ENCODE data around the gene UMAD1.

Gene UMAD1

GRCh38 chr7:7920481-7920880 lies 279.9 kb downstream of the UMAD1 start:
- Histone ChIP-seq H3K27me3 (ENCODE audit: insufficient read depth, low read length) (no peaks in the 10 kb centered on the region), H4K12ac (ENCODE audit: low read depth, low read length) (no peak overlapping the region), H4K91ac (ENCODE audit: low read depth, low read length) (no peak overlapping the region), H2AFZ (ENCODE audit: insufficient read depth, low read length, poor library complexity) (no peak overlapping the region), H4K8ac (ENCODE audit: low read depth, low read length) (no peak overlapping the region), H2BK12ac (ENCODE audit: low read length) (no peak overlapping the region), H3K79me1 (ENCODE audit: low read length) (no peaks in the 10 kb centered on the region), H3K18ac (ENCODE audit: low read length) (no peak overlapping the region), H3K4me2 (ENCODE audit: low read length) (no peak overlapping the region), H3K79me2 (ENCODE audit: control insufficient read depth, insufficient read depth, low read length, poor library complexity) (no peaks in the 10 kb centered on the region), H2BK120ac (ENCODE audit: insufficient read depth, low read length, poor library complexity) (no peak overlapping the region), H3K9ac (ENCODE audit: low read length) (no peak overlapping the region), H3K4me3 (ENCODE audit: low read depth, low read length) (no peak overlapping the region), H3K9me3 (ENCODE audit: insufficient read depth, low read depth, low read length) (no peaks in the 10 kb centered on the region), H2AK5ac (ENCODE audit: low read length) (no peak overlapping the region), H3K14ac (ENCODE audit: low read length) (no peak overlapping the region), H3K4me1 (ENCODE audit: control insufficient read depth in 1 of 2, insufficient read depth in 2 of 2, low read length in 2 of 2) (no peaks in the 10 kb centered on the region), H3K23ac (ENCODE audit: low read length) (no peak overlapping the region), H3K27ac (ENCODE audit: low read depth, low read length) (no peak overlapping the region), H2BK5ac (ENCODE audit: low read depth, low read length, poor library complexity) (no peak overlapping the region), H3K4ac (ENCODE audit: low read depth, low read length) (no peak overlapping the region), H3K36me3 (ENCODE audit: control insufficient read depth in 1 of 2, insufficient read depth in 2 of 2, low read length in 2 of 2) (no peaks in the 10 kb centered on the region)
- DNase-seq, result no peak
- no CpG with 5 or more reads among the region's 3 CpGs for WGBS (ENCODE audit: extremely low coverage, insufficient coverage, insufficient read length)

- Histone ChIP-seq H2BK120ac (ENCODE audit: insufficient read depth, low read length, poor library complexity) (no peak overlapping the region), H4K8ac (ENCODE audit: low read depth, low read length) (no peak overlapping the region), H3K79me2 (ENCODE audit: control insufficient read depth, insufficient read depth, low read length, poor library complexity) (no peaks in the 10 kb centered on the region), H3K4ac (ENCODE audit: low read depth, low read length) (no peak overlapping the region), H4K91ac (ENCODE audit: low read depth, low read length) (no peak overlapping the region), H3K36me3 (ENCODE audit: control insufficient read depth in 1 of 2, insufficient read depth in 2 of 2, low read length in 2 of 2) (no peaks in the 10 kb centered on the region), H2BK5ac (ENCODE audit: low read depth, low read length, poor library complexity) (no peak overlapping the region), H3K4me2 (ENCODE audit: low read length) (no peak overlapping the region), H3K4me3 (ENCODE audit: low read depth, low read length) (no peak overlapping the region), H3K18ac (ENCODE audit: low read length) (no peak overlapping the region), H3K14ac (ENCODE audit: low read length) (no peak overlapping the region), H3K27me3 (ENCODE audit: insufficient read depth, low read length) (no peaks in the 10 kb centered on the region), H3K9ac (ENCODE audit: low read length) (no peak overlapping the region), H4K12ac (ENCODE audit: low read depth, low read length) (no peak overlapping the region), H3K79me1 (ENCODE audit: low read length) (no peaks in the 10 kb centered on the region), H2AFZ (ENCODE audit: insufficient read depth, low read length, poor library complexity) (no peak overlapping the region), H3K23ac (ENCODE audit: low read length) (no peak overlapping the region), H3K4me1 (ENCODE audit: control insufficient read depth in 1 of 2, insufficient read depth in 2 of 2, low read length in 2 of 2) (no peaks in the 10 kb centered on the region), H3K27ac (ENCODE audit: low read depth, low read length) (no peak overlapping the region), H3K9me3 (ENCODE audit: insufficient read depth, low read depth, low read length) (no peaks in the 10 kb centered on the region), H2AK5ac (ENCODE audit: low read length) (no peak overlapping the region), H2BK12ac (ENCODE audit: low read length) (no peak overlapping the region)
- DNase-seq, result no peak
These were observed 281.3 kb downstream of the UMAD1 start for GRCh38 chr7:7921830-7922229.

- no CpG with 5 or more reads among the region's 7 CpGs for WGBS (ENCODE audit: extremely low coverage, insufficient coverage, insufficient read length)
- H3K36me3 ChIP-seq (ENCODE audit: control insufficient read depth in 1 of 2, insufficient read depth in 2 of 2, low read length in 2 of 2), result no peaks in the 10 kb centered on the region
- H3K14ac ChIP-seq (ENCODE audit: low read length), result no peak overlapping the region
These were observed 282.3 kb downstream of the UMAD1 start for GRCh38 chr7:7922684-7923385.

DNA sequence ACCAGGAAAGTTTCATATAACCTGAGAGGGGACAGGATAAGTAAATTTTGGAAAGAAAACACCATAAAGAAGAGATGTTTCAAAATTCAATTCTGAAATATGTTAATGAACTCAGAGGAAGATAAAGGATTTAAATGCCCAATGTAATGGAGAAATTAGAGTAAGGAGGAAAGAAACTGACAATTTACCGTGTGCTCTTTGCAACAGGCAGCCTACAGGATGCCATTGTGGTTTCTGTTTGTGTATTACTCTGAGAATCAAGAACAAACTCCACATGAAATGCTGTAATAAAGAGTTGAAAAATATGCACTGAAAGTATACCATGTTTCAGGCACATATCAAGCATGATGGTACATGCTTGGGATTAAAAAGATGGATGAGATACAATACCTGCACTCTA lies 283.3 kb downstream of the UMAD1 start:
- Histone ChIP-seq H3K36me3 (ENCODE audit: control insufficient read depth in 1 of 2, insufficient read depth in 2 of 2, low read length in 2 of 2) (no peaks in the 10 kb centered on the region), H3K9ac (ENCODE audit: low read length) (no peak overlapping the region), H3K14ac (ENCODE audit: low read length) (no peak overlapping the region), H3K4me1 (ENCODE audit: control insufficient read depth in 1 of 2, insufficient read depth in 2 of 2, low read length in 2 of 2) (no peaks in the 10 kb centered on the region), H2AK5ac (ENCODE audit: low read length) (no peak overlapping the region), H2BK12ac (ENCODE audit: low read length) (no peak overlapping the region), H3K4me3 (ENCODE audit: low read depth, low read length) (no peak overlapping the region), H4K12ac (ENCODE audit: low read depth, low read length) (no peak overlapping the region), H3K23ac (ENCODE audit: low read length) (no peak overlapping the region), H4K8ac (ENCODE audit: low read depth, low read length) (no peak overlapping the region), H2BK120ac (ENCODE audit: insufficient read depth, low read length, poor library complexity) (no peak overlapping the region), H4K91ac (ENCODE audit: low read depth, low read length) (no peak overlapping the region), H2BK5ac (ENCODE audit: low read depth, low read length, poor library complexity) (no peak overlapping the region), H3K79me2 (ENCODE audit: control insufficient read depth, insufficient read depth, low read length, poor library complexity) (no peaks in the 10 kb centered on the region), H3K9me3 (ENCODE audit: insufficient read depth, low read depth, low read length) (no peaks in the 10 kb centered on the region), H3K27me3 (ENCODE audit: insufficient read depth, low read length) (no peaks in the 10 kb centered on the region), H3K27ac (ENCODE audit: low read depth, low read length) (no peak overlapping the region), H3K4me2 (ENCODE audit: low read length) (no peak overlapping the region), H2AFZ (ENCODE audit: insufficient read depth, low read length, poor library complexity) (no peak overlapping the region), H3K18ac (ENCODE audit: low read length) (no peak overlapping the region), H3K79me1 (ENCODE audit: low read length) (no peaks in the 10 kb centered on the region), H3K4ac (ENCODE audit: low read depth, low read length) (no peak overlapping the region)
- DNase-seq, result no peak
- WGBS (ENCODE audit: extremely low coverage, insufficient coverage, insufficient read length), result no CpG with 5 or more reads among the region's 1 CpG

More at GRCh38 chr7:7922684-7923385, 282.3 kb downstream of the UMAD1 start:
- no peaks in the 10 kb centered on the region for H3K79me2 ChIP-seq (ENCODE audit: control insufficient read depth, insufficient read depth, low read length, poor library complexity)
- no peak overlapping the region for H3K23ac ChIP-seq (ENCODE audit: low read length)
- no peak for DNase-seq
- H3K9me3 ChIP-seq (ENCODE audit: insufficient read depth, low read depth, low read length), result no peaks in the 10 kb centered on the region
- H3K4me1 ChIP-seq (ENCODE audit: control insufficient read depth in 1 of 2, insufficient read depth in 2 of 2, low read length in 2 of 2), result no peaks in the 10 kb centered on the region
- no peaks in the 10 kb centered on the region for H3K79me1 ChIP-seq (ENCODE audit: low read length)
- H2BK12ac ChIP-seq (ENCODE audit: low read length), result no peak overlapping the region
- no peaks in the 10 kb centered on the region for H3K27me3 ChIP-seq (ENCODE audit: insufficient read depth, low read length)
- H4K12ac ChIP-seq (ENCODE audit: low read depth, low read length), result no peak overlapping the region
- H2AFZ ChIP-seq (ENCODE audit: insufficient read depth, low read length, poor library complexity), result no peak overlapping the region
- no peak overlapping the region for H3K9ac ChIP-seq (ENCODE audit: low read length)
- no peak overlapping the region for H3K4me2 ChIP-seq (ENCODE audit: low read length)
- no peak overlapping the region for H2AK5ac ChIP-seq (ENCODE audit: low read length)
- no peak overlapping the region for H3K4ac ChIP-seq (ENCODE audit: low read depth, low read length)
- H3K4me3 ChIP-seq (ENCODE audit: low read depth, low read length), result no peak overlapping the region
- H3K27ac ChIP-seq (ENCODE audit: low read depth, low read length), result no peak overlapping the region
- H2BK120ac ChIP-seq (ENCODE audit: insufficient read depth, low read length, poor library complexity), result no peak overlapping the region
- H3K18ac ChIP-seq (ENCODE audit: low read length), result no peak overlapping the region
- H4K8ac ChIP-seq (ENCODE audit: low read depth, low read length), result no peak overlapping the region
- no peak overlapping the region for H2BK5ac ChIP-seq (ENCODE audit: low read depth, low read length, poor library complexity)
- no peak overlapping the region for H4K91ac ChIP-seq (ENCODE audit: low read depth, low read length)

Measured in trophoblast cell (in vitro differentiated cells and primary cell).